HG02642 (cell line): Measurements from ENCODE around the gene PADI1.

Source experiments
- ATAC-seq: cut with Tn5 transposase; IDR thresholded peaks from one replicate; pipeline ENCODE4 v1.9.1; 2021; ENCODE audit warnings: mild to moderate bottlenecking; ENCODE audit not compliant: unreplicated experiment, poor library complexity

PADI1 gene

DNA sequence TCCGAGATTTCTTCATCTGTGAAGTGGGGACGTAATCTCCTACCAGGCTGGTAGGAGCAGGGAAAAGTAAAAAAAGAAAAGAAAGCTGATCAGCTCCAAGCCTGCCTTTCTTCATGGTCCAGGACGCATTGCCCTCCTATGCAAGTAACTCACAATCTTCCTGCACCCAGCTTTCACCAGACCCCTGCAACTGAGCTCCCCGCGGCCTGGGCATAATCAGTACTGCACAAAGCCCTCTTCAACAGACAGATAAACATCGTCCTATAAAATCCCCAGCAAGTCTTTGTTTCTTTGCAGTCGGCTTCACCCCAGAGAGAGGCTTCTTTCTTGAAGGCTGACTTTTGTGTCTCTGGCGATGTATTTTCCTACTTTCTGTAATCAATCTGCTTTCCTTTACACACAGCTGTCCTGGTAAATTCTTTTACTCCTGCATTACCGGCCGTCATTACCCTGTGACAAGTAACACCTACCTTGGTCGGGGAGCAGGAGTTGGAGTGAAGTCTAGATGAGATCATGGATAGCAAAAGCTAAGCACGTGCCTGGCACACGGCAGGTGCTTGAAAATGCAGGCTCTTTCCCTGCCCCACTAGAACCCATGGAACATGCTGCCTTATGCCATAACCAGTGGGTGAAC lies 8.3 kb downstream of the PADI1 start:
- no peak for ATAC-seq

DNA sequence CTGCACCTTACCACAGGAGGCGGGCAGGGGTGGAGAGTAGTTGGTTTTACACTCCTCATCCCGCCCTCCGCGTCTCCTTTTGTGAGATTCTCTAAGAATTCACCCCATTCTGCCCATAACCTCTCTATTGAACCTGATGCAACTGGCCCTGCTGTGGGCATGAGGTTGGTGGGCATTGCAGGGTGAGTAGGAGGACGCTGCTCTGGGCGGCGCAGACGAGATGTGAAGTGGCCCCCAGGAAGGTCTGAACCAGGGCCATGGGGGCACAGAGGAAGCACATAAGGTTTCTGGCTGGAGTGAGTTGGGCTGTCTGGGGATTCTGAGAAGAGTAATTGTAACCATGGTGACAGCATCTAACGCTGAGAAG lies 8.8 kb downstream of the PADI1 start:
- no peak for ATAC-seq

DNA sequence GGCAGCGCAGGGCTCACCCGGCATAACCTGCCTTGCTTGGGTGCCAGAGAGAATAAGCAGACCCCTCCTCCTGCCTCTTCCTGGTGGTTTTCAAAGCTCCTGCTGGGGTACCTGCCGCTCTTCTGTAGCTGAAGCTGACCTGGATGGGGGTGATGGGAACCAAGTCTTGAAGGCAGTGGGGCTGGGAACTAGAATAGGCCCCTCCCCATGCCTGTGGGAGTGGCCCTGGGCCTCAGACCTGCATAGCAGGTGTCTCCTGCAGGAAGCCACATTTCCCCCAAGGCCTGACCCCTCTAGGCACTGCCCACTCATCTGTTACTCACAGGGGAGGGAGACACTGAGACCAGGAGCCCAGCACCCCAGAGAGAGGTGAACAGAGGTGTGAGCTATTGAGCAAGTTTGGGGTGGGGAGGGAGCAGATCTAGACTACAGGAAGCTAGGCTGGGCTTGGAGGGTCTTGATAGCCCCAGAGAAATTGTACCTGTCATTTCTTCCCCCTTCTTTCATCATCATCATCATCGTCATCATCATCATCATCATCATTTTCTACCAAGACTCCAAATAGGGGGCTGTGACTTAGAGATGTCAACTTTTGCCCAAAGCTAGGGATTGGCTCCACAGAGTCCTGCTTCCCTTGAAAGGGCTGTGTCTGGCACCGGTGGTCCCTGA lies 10.1 kb downstream of the PADI1 start:
- ATAC-seq: no peak

DNA sequence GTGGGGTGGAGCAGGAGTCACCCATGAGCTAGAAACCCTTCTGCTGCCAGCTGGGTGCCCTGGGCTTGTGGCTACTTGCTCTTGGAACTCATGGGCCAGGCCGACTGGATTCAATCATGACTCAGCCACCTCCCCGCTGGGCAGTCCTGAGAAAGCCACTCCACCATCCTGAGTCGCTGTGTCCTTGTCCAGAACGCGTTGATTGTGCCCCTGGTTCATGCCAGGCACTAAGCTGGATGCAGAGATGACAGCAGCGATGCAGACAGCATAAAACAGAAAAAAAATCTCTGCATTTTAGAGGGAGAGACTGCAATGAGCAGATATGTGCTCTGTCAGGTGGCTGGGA lies 10.6 kb downstream of the PADI1 start:
- ATAC-seq: no peak

DNA sequence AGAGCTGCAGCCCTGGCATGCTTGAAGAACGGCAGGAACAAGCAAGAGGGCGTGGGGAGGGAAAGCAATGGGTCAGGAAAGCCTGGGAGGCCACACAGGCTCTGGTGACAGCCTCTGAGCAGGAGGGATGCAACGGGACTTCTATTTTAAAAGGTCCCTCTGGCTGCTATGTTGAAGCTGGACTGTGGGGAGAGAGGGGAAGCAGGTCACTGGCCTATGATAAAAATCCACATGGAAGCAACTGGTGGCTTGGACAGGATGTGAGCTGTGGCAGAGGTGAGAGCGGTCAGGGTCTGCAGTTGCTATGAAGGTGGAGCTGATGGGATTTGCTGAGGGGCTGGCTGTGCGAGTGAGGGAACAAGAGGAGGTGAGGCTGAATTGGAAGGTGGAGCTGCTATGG lies 11.2 kb downstream of the PADI1 start:
- ATAC-seq: no peak

DNA sequence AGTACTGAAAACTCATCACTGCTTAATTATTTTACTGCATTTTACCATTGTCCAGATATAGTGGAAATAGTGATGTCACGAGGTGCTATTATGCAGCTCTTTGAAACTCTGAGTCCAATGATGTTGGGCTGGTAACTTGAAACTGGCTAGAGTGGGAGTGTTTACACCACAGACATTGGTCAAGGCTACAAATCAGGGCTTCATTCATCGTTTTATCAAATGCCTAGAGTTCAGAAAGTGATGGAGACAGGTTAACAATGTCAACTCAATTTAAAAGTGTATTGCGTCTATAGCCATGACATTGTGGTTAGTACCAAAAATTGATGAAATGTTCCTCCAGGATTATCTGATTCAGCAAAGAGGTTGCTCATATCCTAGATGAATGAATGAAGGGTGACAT lies 12.7 kb downstream of the PADI1 start:
- no peak for ATAC-seq

DNA sequence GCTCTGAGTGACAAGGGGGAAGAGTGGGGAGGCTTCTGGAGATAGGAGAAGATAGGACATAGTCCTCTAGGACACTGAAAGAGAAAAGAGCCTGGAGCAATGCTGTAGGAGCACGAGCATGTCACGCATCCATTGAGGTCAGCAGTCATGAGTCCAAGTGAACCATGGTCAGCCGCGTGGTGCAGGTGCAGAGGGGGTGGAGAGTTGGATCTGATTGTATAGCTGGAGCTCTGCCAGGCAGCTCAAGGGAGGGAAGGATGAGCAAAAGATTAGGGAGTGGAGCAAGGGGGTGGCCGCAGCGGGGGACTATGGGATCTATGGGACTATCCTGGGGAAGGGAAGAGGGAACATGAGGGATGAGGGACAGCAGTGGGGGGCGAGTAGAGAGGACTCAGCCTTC lies 14.0 kb downstream of the PADI1 start:
- ATAC-seq: no peak

DNA sequence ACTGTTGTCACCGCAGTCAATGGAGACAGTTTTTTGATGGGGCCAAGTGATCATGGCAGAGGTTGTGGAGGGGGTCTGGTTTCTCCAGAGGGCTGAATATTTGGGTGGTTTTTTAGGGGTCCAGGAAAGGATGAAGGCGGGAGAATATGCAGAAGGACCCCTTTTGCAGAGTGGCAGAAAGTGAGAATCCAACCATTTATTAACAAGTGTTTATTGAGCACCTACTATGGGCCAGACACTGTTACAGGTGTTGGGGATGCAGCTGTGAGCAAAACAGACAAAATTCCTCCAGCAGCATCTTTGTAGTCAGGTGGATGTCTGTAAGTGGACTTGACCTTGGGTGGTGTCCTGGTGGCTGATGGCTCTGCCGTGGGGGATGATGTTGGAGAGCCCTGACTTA lies 15.4 kb downstream of the PADI1 start:
- ATAC-seq: no peak

DNA sequence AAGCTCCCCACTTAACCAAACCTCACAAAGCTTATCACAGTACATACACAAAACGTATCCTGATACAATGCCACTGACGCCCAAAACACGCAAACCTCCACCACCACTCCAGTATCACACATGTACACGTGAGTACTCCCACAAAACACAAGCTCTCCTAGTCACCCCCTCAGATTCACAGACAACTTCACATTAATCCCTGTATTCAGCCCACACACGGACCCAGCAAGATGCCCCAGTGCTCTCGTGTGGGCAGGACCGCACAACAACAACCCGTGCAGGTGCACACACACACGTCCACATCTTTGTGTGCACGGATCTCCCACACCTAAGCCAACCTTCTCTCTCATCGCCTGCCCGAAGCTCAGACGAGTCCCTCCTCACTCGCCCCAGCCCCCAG lies 17.6 kb downstream of the PADI1 start:
- ATAC-seq: no peak

DNA sequence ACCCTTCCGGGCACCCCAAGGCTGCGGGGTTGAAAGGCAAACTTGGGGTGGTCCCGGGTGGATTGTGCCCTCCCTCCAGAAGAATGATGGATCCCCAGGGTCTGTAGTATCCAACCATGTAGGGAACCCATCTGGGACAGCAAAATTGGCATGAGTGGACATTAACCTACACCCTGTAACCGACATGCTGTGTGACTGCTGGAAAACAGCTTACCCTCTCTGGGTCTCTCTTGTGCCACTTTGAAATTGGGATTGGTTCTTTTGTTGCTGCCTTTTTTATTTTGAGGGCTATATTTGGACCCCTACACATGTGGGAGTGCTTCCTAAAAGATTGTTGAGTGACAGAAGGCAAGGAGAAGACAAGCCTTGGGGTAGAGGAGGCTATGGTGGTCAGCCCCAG lies 19.5 kb downstream of the PADI1 start:
- ATAC-seq: no peak

DNA sequence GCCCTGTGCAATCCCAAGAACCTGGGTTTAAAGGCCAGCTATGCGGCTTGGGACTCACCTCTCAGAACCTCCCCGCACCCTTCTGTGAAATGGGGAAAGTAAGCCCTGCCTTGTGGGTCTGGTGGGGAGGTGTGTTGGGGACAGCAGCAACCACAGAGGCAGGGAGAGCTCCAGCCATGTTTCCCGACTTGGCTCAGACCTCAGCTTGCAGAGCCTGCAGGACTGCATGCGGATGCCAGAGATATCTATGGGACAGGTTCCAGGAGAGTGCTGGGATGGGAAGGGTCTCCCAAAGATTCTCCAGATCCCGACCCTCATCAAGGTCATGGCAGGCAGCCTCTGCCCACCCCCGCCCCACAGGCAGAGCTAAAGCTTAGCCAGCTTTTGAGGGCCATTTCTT lies 20.2 kb downstream of the PADI1 start:
- no peak for ATAC-seq

DNA sequence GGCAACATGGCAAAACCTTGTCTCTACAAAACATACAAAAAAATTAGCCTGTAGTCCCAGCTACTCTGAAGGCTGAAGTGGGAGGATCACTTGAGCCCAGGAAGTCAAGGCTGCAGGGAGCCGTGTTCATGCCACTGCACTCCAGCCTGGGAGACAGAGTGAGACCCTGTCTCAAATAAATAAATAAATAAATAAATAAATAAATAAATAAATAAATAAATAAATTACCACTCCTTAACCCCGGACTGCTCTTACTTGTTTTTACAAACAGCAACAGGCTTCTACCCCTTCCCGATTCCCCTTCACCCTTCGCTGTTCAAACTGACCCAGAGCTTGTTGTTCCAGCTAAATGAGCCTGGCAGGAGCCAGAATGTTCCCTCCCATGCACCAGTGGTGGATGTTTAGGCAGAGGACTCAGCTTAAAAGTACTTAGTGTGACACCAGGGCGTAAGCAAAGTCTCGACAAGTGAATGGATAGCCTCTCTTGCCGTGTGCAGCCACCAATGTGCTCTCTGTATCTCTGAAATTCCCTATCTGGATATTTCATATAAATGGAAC lies 22.5 kb downstream of the PADI1 start:
- no peak for ATAC-seq

DNA sequence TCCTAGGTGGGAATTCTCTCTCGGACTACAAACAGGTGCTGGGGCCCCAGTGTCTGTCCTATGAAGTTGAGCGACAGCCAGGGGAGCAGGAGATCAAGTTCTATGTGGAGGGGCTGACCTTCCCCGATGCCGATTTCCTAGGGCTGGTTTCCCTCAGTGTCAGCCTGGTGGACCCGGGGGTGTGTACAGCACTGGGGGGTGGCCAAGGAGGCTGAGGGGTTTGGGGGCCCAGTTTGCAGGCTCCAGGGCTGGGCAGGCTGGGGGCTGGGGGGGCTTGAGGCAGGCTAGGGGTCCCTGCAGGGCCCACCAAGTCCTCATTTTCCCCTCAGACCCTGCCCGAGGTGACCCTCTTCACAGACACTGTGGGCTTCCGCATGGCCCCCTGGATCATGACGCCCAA lies 23.7 kb downstream of the PADI1 start:
- ATAC-seq: no peak

DNA sequence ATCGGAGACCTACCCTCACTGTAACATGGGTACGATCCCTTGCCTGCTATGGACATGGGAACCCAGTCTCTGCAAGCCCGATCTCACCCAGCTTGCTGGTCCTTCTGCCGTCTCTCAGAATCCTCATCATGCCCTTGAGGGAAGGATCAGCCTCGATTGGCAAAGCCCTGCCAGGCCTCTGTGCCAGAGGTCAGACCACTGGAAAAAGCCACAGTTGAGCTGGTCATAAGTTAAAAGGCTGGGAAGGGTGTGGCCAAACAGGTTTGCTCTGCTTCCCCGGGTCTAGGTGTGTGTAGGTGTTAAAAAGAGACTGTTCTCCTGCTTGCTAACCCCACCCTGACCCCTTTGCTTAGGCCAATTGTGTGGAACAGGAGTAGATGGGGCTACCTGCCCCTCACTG lies 24.5 kb downstream of the PADI1 start:
- ATAC-seq: no peak

DNA sequence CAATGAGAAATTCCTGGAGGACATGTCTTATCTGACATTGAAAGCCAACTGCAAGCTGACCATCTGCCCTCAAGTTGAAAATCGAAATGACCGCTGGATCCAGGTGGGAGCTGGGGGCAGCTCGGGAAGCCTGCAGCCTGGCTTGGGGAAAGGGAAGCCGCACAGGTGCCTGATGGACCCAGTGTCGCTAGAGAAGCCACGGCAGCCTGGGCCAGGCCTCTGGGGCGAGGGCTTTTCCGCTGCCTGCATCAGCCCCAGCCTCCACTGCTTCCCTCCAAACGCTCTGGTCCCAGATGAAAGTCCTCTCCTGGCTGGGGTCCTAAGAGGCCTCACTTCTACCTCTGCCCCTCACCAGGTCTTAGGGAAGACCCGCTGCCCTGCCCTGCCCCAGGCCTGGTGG lies 25.2 kb downstream of the PADI1 start:
- no peak for ATAC-seq

DNA sequence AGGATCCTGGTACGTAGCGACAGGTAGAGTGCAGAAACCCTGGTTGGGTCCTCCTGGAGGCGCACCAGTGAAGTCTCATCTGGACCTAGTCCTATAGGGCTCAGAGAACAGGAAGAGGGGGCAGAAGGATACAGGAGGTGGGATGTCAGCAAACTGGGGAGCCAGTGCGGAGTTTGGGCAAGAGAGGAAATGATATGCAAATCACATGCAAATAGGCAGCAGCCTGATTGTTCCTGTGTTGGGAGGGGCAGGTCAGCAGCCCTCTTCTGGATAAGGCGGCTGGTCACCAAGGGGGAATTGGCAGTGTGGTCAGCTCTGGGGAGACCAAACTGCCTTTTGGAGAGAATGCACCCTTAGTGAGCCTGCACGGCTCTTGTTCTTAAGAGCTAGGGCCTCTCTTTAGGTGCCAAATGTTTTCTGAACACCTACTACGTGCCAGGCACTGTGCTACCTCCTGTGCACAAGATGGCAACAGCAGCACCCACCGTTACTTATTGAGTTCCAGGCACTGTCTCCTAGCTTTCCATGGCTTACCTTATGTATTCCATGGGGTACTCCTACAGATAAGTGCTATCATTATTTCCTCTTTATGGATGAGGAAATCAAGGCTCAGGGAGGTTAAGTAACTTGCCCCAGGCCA lies 25.9 kb downstream of the PADI1 start:
- ATAC-seq: no peak

DNA sequence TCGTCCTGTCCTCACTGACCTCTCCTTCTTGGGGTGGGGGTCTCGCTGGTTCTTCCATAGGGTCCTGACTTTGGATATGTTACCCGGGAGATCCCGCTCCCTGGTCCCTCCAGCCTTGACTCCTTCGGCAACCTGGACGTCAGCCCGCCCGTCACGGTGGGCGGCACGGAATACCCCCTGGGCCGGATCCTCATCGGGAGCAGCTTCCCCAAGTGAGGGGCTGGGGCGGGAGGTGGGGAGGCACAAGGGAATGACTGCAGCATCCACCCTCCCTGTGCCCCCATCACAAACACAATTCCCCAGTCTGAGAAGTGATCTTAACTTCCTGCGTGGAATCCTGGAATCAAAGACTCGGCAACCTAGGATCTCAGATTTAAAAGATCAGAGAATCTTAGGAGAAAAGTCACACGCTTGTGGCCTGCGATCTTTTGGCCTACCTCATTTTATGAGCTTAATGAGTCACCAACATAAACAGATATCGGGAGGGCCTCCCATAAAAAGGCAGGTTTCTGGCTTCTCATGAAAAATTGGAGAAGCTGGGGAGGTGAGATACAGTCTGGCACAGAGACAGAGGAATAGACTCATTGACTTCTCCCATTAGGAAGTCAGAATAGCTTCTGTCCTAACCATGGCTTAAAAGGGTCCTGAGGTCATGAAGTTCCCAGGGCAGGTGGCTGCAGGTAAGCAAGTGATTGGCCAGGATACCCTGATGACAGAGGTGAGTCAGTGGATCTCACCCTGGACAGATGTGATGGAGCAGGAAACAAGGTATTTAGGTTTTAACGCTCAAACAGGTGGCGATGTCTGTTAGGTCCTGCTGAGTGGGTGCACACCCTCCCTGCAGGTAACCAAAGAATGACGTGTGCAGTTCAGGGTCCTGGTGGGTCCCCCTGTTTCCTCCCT lies 28.1 kb downstream of the PADI1 start:
- no peak for ATAC-seq

DNA sequence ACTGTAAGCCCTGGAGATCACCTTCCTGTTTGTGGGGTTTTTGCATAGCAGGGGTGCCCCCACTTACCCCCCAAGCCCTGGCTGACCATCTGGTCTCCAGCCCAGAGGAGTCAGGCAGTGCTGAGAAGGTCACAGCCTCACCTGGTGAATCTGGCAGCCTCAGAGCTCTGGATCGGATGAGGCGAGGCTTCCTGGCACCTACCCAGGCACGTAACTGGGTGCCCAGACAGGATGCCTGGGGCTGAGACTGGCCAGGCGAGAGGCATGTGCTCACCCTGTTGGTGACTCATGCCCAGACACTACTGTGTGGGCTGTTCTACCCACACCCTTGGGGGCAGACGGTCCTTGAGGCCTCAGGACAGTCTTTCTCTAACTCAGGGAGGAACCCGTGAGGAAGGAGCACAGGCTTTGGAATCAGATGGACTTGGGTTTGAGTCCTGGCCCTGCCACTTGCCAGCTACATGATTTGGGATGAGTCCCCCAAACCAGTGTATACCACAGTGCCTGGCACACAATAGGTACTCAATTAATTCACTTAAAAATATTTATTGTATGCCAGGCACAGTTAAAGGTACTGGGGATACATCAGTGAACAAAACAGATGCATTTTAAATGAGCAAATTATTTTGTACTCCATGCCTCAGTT lies 28.9 kb downstream of the PADI1 start:
- ATAC-seq: no peak

DNA sequence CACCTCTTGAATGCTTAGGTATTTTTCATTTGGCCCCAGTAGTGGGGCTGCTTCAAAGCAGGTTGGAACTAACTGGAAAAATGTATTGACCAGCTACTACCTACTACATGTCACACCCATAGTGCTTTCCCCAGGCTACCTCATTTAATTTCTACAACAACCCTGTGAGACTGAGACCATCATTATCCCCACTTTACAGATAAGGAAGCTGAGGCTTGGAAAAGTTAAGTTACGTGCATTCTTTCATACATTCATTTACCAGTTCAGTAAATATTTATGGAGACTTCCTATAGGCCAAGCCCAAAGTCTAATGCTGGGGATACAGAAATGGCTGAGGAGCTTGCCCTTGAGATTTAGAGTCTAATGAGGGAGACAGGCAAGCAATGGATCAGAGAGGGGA lies 29.5 kb downstream of the PADI1 start:
- no peak for ATAC-seq

DNA sequence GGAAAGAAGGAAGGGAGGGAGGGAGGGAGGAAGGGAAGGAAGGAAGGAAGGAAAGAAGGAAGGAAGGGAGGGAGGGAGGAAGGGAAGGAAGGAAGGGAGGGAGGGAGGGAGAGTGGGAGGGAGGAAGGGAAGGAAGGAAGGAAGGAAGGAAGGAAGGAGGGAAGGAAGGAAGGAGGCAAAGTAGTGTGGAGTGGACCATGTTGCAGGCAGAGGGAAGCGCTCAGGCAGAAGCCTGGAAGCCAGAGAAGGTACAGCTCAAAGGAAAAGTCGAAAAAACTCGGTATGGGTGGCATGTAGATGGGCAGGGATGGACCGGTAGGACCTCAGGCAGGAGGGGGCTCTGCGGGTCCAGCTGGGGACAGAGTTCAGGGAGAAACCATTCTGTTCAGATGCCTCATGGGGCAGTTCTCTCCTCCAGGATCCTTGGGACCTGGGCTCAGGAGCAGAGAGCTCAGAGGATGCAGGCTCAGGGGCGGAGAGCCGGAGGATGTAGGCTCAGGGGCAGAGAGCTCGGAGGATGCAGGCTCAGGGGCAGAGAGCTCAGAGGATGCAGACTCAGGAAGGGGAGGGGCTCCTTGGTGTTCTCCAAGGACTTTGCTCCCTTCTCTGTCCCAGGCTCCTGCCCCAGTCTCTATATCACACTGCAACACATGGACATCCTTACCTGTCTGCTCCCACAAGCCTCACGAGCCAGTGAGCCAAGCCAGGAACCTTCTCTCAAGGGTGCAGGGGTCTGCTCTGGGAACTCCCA lies 30.4 kb downstream of the PADI1 start:
- ATAC-seq: no peak
